GM12801 (cell line): ENCODE measurements around the gene ARF5.

Experiments
- TF ChIP-seq, protein P1 (sequence below): IDR thresholded peaks from one replicate; pipeline ENCODE4 v1.5.1; 2011; ENCODE audit warnings: control low read depth; ENCODE audit not compliant: insufficient read length; ENCODE audit errors: extremely low read depth

The ARF5 gene

DNA sequence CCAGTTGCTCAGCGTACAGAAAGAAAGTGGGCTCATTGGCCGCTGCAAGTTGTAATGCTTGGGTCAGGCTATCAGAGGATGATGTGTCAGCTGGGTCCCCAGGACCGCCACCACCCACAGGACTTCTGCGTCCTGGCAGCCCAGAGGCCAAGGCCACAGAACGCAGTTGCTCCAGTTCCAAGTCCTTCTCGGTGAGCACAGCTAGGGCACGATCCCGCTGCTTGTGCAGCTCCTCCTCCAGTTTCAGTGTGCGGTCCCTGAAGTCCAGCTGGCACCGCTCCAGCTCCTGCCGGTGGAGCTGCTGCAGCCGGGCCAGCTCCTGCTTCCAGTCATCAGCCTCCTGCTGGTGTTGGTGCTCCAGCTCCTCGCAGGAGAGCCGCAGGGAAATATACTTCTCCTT is 5.8 kb upstream of the ARF5 start:
- TF ChIP-seq, protein P1, sequence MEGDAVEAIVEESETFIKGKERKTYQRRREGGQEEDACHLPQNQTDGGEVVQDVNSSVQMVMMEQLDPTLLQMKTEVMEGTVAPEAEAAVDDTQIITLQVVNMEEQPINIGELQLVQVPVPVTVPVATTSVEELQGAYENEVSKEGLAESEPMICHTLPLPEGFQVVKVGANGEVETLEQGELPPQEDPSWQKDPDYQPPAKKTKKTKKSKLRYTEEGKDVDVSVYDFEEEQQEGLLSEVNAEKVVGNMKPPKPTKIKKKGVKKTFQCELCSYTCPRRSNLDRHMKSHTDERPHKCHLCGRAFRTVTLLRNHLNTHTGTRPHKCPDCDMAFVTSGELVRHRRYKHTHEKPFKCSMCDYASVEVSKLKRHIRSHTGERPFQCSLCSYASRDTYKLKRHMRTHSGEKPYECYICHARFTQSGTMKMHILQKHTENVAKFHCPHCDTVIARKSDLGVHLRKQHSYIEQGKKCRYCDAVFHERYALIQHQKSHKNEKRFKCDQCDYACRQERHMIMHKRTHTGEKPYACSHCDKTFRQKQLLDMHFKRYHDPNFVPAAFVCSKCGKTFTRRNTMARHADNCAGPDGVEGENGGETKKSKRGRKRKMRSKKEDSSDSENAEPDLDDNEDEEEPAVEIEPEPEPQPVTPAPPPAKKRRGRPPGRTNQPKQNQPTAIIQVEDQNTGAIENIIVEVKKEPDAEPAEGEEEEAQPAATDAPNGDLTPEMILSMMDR: no peak

DNA sequence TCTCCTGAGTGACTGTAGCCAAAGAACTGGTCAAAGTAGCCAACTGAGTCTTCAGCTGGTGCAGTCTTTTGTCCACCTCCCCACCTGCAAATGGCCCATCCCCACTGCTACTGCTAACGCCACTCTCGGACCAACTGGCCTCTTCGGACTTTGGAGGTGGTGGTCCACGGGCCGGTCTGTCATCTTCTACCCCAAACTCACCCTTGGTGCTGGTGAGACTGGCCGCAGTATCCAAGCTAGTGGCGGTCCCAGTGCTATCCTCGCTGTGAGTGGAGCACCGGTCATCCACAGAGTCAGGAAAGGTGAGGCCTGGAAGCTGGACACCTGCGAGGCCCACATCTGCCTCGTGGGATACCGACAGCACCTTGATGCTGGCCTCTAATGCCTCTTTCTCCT is 3.6 kb upstream of the ARF5 start:
- TF ChIP-seq, protein P1: no peak

DNA sequence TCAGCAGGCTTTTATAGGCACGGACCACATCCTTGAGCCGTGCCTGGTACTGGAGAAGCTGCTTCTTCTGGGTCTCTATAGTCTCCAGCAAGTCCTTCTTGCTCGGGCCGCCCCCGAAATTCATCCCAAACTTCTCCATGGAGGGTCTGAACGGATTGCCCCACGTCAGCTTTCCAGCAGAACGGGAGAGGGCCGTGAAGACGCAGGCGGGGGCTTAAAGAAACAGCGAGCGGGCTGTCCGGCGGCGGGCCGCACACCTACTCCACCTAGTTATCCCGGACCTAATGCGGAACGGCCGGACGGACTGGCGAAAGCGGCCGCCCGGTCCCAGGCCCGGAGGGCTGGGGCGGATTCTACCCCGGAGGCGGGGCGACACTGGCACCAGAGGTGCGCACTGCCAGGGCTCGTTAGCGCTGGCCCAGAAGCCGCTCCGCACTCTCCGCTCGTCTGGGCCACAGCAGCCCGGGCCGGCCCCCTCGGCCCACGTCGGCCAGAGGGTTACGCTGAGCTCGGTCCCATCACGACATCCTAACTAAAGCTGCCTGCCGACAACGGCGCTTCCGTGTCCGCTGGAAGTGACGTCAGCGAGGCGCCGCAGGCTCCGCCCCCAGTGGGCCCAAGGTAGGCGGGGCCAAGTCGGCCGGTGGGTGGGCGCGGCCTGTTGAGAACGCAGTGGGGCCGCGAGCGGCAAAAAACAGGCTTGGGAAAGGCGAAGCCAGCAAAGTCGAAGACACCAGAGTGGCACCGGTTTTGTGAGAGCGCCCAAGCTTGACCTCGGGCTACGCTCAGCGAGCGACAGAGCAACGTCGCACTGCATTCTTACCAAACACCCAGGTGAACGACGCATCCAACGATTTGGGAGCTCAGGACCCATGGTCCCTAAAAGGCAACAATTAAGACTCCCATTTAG is 2.9 kb upstream of the ARF5 start, which contains the start of gene GCC1:
GCC1 (minus strand) TSS at position 553 of the 910 bp plus-strand sequence; CDS start at position 139, 414 bp downstream.
- TF ChIP-seq, protein P1: no peak

DNA sequence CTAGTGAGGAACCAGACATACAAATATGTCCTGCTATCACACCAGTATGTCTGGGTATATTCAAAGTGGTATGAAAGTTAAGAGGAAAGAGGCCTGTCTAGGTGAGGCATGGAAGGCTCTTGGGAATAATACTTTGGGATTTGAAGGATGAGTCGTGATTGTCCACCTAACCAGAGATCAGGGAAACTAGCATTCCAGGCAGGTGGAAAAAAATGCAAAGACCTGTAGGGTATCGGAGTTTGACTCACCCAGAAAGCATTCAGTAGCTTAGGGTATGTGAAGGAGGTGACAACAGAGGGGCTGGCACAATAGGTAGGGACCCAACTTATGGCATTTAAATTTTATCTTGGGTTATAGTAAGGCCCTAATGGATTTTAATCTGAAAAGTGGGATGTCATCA is 1.9 kb upstream of the ARF5 start:
- TF ChIP-seq, protein P1: no peak

DNA sequence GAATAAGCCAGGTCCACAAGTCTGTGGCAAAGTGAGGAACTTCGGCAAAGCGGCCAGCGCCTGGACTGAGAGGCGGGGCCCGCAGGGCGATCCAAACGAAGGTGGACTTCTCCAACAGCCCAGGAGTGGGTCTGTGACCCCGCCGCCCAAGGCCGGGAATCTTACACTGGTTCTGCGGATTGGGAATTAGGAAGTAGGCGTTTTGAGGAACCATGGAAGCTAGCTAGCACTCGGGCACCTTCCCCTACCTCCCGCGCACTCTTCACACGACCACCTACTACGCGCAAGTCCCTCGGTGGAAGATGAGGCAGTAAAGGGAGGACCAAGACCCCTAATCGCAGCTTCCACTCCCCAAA is 570 bp upstream of the ARF5 start:
- TF ChIP-seq, protein P1: no peak

DNA sequence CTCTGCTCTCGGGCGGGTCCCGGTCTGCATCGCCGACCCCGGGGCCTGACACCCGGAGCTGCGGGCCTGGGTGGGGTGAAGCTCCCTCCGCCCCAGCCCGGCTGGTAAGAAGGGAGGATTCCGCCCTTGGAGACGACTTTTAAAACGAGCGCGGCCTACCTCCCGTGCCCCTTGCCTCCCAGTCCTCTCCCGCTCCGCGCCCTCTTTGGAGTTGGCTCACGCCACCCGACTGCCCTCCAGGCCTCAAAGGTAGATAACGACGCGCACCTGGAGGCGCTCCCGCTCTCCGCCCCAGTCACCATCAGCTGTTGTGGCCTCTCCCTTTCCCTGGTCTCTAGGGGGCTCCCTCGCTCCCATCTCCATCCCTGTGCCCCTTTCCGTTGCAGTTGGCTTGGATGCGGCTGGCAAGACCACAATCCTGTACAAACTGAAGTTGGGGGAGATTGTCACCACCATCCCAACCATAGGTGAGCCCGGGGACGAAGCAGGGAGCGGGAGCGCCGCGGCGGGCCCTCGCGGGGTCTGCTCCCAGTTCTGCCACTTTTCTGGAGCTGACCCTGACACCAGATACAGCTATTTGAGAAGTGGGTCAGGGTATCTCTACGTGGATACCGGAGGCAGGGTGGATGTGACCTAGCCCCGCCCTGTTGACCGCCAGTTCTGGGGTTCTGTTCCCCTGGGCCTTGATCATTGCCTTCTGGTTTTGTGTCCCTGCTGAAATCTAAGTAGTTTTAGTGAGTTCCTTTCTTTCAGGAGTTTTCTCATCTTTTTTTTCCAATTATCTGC is 679 bp downstream of the ARF5 start:
- TF ChIP-seq, protein P1: no peak

DNA sequence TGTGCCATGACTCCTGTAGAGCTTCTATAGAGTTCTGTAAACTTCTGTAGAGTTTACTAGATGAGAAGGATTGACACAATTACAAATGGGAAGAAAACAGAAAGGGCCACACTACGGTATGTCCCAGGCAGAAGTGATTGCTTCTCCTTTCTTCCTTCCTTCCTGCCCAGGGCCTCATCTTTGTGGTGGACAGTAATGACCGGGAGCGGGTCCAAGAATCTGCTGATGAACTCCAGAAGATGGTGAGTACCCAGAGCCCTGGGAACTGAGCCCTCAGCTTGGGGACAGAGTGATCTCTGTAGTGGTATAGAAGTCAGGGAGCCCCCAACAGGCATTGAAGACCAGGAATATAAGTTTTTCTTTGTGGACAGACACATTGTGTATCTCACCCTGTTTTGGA is 1.7 kb downstream of the ARF5 start:
- TF ChIP-seq, protein P1: no peak
